AG09309 (cell line): ENCODE data around the gene PROSER1.
A peak's percentile ranks its signal among the peaks of the same experiment; 100 is the strongest.

ENCODE experiments used
- DNase-seq: peaks from one replicate; pipeline ENCODE4 v3.0.0-alpha.2; 2010; ENCODE audit warnings: low read depth
- H3K4me3 ChIP-seq: 2 replicates; pipeline ENCODE4 v1.5.1; 2011; ENCODE audit warnings: mild to moderate bottlenecking, low read depth, low read length, moderate library complexity; ENCODE audit not compliant: control insufficient read depth
- TF ChIP-seq, protein P1 (sequence below): IDR thresholded peaks from 2 replicates; pipeline ENCODE4 v1.5.1; 2011; ENCODE audit warnings: mild to moderate bottlenecking, low read depth, low read length, inconsistent platforms; ENCODE audit not compliant: insufficient read depth, control insufficient read depth; ENCODE audit errors: missing control alignments

The PROSER1 gene

DNA sequence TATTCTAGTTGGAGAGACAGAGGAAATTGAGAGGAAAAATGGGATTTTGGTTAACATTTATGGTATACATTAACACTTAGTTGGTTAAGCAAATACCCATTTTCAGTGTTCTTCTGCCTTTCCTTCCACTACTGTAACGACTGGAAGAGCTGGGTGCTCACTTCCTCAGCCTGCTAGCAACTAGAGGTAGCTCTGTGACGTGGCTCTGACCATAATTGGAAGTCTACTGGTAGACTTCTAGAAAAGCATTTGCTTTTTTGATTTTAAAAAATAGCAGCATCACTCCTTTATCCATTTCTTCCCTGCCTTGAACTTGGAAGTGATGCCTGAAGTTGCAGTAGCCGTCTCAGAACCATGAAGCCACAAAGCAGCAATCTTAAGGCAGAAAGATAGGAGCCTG lies 16.2 kb upstream of the PROSER1 start:
- DNase-seq, result no peak
- TF ChIP-seq, protein P1, sequence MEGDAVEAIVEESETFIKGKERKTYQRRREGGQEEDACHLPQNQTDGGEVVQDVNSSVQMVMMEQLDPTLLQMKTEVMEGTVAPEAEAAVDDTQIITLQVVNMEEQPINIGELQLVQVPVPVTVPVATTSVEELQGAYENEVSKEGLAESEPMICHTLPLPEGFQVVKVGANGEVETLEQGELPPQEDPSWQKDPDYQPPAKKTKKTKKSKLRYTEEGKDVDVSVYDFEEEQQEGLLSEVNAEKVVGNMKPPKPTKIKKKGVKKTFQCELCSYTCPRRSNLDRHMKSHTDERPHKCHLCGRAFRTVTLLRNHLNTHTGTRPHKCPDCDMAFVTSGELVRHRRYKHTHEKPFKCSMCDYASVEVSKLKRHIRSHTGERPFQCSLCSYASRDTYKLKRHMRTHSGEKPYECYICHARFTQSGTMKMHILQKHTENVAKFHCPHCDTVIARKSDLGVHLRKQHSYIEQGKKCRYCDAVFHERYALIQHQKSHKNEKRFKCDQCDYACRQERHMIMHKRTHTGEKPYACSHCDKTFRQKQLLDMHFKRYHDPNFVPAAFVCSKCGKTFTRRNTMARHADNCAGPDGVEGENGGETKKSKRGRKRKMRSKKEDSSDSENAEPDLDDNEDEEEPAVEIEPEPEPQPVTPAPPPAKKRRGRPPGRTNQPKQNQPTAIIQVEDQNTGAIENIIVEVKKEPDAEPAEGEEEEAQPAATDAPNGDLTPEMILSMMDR, result no peak
- H3K4me3 ChIP-seq, result no peak overlapping the region

- no peak for DNase-seq
- TF ChIP-seq, protein P1, result no peak
- H3K4me3 ChIP-seq, result no peak overlapping the region
Observed at GRCh38 chr13:39052944-39053343, 15.1 kb upstream of the PROSER1 start.

DNA sequence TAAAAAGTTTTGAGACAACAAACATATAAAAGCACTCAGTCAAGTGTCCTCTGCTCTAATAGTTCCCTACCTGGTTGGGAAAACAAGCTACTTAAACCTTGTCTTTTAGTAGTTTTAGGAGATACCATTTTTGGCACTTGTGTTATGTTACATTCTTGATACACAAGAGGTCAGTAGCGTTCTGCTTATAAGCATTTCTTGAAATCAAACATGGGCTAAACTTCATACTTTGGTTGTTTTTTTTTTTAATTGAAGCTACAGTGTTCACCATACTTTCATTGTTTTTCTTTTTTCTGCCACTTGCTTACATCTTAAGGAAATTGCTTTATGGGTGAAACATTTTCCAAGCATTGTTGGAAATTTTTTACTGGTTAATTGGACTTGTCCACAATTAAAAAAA lies 13.3 kb upstream of the PROSER1 start:
- H3K4me3 ChIP-seq, result no peak overlapping the region
- DNase-seq, result peak; percentile 8
- TF ChIP-seq, protein P1, result peak; percentile 35

GRCh38 chr13:39049274-39049673 lies 11.4 kb upstream of the PROSER1 start:
- no peak overlapping the region for H3K4me3 ChIP-seq
- no peak for DNase-seq
- TF ChIP-seq, protein P1, result no peak

DNA sequence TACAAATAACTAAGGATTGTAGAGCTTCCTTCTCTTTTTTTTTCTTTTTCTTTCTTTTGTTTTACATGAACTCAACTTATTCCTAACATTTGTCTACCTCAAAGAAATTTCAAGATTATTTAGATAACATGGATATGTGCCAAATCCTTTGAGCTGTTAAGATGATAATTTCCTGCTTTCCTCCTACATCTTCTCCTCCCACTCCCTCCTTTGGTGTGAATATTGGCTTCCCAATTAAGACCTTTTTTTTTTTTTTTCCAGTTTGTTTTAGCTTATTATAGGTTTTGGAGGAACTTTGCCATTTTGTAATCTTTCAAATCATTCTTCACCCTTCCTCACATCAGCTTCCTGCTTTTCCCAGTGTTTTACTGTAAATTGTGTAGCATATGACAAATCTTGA lies 10.9 kb upstream of the PROSER1 start:
- no peak overlapping the region for H3K4me3 ChIP-seq
- no peak for DNase-seq
- TF ChIP-seq, protein P1, result no peak

- TF ChIP-seq, protein P1, result peak; percentile 17
- no peak for DNase-seq
- H3K4me3 ChIP-seq, result no peak overlapping the region
Observed at GRCh38 chr13:39047560-39047959, 9.7 kb upstream of the PROSER1 start.

DNA sequence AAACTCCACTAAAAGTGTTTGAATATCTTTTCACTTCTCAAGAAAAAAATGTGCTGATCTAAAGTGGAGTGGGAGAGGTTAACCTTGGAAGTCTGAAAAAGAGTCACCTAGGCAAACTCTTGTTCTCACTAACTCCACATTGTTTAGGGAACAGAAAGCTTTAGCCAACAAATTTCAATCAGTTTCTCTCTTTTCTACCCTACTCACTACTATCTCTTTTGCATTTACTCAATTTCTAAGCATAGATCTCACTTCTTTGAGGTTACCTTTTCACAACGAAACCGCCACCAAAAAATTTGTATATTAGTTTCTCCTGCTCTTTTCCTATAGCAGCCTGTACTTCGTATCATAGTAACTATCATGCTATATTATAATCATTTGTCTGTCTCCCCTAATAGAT lies 6.6 kb upstream of the PROSER1 start:
- TF ChIP-seq, protein P1, result no peak
- H3K4me3 ChIP-seq, result no peak overlapping the region
- DNase-seq, result no peak
